Stimulated activated CD8-positive, alpha-beta memory T cell treated with anti-CD3 and anti-CD28 coated beads, Interleukin-15, amount 100 ng/mL, for 1 hour (primary cell): ENCODE measurements around the gene RHOF.

Source experiments
- DNase-seq: peaks from one replicate; pipeline ENCODE4 v3.0.0-alpha.2; 2020; ENCODE audit warnings: low read depth

RHOF gene

DNA sequence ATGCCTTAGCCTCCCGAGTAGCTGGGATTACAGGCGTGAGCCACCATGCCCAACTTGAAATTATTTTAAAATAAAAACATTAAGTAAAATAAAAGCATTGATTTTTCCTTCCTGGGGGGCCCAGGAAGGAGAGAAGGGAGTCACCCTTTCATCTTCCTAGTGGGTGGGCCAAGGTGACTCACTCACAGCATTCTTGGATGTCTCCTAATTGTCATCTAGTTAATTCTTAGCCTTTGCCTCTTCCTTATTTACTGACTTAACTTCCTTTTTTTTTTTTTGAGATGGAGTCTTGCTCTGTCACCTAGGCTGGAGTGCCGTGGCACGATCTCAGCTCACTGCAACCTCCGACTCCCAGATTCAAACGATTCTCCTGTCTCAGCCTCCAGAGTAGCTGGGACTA is 51.7 kb downstream of the RHOF start:
- no peak for DNase-seq

DNA sequence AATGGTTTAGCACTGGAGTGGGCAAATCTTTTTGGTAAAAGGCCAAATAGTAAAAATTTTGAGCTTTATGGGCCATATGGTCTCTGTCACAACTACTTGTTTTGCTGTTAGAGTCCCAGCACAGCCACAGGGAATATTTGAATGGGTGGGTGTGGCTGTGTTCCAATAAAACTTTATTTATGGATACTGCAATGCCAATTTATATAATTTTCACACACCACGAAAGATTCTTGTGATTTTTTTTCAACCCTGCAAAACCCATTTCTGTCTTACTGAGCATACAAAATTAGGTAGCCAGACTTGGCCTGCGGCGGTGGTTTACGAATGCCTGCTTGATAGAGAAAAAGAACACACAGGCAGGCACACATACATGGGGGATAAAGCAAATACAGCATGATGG is 52.6 kb downstream of the RHOF start:
- DNase-seq: no peak

DNA sequence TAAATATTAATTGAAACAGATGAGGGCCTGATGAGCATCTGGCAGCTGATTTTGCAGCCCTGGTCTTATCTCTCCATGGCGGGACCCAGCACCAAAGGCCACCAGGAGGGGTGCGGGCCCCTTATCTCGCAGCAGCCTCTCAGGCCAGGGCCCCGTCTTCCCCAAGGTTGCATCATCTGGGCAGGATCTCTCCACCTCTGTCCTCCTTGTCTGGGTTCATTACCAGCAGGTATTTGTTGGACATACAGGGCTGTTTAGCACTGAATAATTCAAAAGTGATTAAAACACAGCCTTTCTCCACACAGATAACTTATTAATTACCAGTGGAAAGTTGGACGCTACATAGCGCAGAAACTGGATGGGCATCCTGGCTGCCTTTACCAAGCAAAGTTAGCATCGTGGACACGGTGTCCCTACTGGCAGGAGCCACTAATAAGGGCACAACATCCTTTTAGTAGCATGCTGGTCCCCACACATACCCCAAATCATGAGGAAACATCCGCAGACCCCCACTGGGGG is 55.1 kb downstream of the RHOF start:
- no peak for DNase-seq

DNA sequence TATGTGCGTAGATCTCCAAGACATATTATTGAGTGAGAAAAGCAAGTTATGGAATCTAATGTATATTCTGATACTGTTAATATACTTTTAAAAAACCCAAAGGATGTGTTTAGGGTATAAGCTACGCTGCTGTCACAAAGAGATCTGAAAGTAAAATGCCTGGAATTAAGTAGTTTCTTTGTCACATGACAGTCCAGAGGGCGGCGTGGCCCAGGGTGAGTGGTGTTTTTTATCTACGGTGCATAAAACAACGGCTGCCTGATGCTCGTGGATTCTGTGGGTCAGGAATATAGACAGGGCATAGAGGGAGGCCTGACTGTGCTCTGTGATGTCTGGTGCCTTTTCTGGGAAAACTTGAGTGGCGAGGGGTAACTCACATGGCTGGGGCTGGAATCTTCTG is 59.6 kb downstream of the RHOF start:
- DNase-seq: no peak

DNA sequence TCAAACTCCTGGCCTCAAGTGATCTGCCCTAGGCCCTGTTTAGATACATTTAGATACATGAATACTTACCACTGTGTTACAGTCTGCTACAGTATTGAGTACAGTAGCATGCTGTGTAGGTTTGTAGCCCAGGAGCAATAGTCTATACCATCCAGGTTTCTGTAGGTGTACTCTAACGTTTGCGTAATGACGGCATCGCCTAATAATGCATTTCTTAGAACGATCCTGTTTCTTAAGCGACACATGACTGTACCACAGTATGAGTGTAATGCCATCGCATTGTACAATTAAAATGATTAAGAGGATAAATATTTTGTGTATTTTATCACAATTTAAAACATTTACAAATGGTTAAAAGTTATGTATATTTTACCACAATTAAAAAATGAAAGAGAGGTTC is 62.0 kb downstream of the RHOF start:
- no peak for DNase-seq

DNA sequence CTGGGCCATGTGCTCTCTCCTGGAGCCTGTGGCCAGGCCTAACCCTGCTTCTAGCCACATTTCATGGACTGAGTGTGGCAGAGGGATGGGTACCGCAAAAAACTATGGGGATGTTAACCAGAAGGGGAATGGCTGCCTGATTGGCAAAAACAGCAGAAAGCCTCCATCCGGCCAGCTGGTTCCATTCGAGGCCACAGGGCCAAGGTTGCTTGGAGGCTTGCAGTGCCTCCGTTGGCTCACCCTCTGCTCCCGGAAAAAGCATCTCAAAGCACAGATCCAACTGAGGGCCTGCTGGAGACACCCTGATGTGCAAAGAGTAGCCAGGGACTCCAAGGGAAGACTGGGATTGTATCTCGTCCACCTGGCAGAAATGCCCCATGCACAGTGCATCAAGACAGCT is 64.5 kb downstream of the RHOF start:
- no peak for DNase-seq
